SK-N-SH (cell line): Measurements from ENCODE around the gene ABLIM1.

Experiments
- MAX ChIP-seq: IDR thresholded peaks from 2 replicates; pipeline ENCODE4 v1.4.0; 2012; ENCODE audit warnings: low read depth
- POLR2AphosphoS5 ChIP-seq: IDR thresholded peaks from 2 replicates; pipeline ENCODE4 v1.6.1; 2012; ENCODE audit warnings: low read depth, low read length
- REST ChIP-seq: IDR thresholded peaks from 2 replicates; pipeline ENCODE4 v1.6.1; 2012; ENCODE audit warnings: mild to moderate bottlenecking, low read depth, low read length, moderate library complexity

GRCh38 chr10:114684084-114684821 lies 26.2 kb upstream of the ABLIM1 start:
- TF ChIP-seq REST (no peak), POLR2AphosphoS5 (no peak), MAX (no peak)
